Calu3 (cell line): Measurements from ENCODE around the gene MRPL54. TPM values are rescaled to one million over a fixed set of nuclear protein-coding genes. Genes with fewer than 3 reads are reported as not detected.

Source experiments
- BruUV-seq: library from RNA; stranded (reverse); fragments of 400-500 nt; replicated peaks from 2 replicates; lab custom pipeline; 2021; lab: Mats Ljungman, UMichigan
- CTCF ChIA-PET: fragments of 300-600 bp; sonication (Branson Sonifier 250); formaldehyde crosslinking; loops from one replicate; lab custom pipeline; 2022; ENCODE audit warnings: antibody characterized with exemption; lab: Charles Lee
- DNase-seq: peaks from one replicate; pipeline ENCODE4 v3.0.0; 2022
- H3K27ac Mint-ChIP-seq: one replicate; pipeline ENCODE4 v1.8.0; 2022; ENCODE audit warnings: mixed read lengths; ENCODE audit not compliant: unreplicated experiment
- H3K27me3 Mint-ChIP-seq: one replicate; pipeline ENCODE4 v1.8.0; 2022; ENCODE audit warnings: mixed read lengths; ENCODE audit not compliant: unreplicated experiment
- H3K36me3 Mint-ChIP-seq: one replicate; pipeline ENCODE4 v1.8.0; 2022; ENCODE audit warnings: mild to moderate bottlenecking, moderate library complexity, mixed read lengths; ENCODE audit not compliant: insufficient read depth, unreplicated experiment
- H3K4me1 Mint-ChIP-seq: one replicate; pipeline ENCODE4 v1.8.0; 2022; ENCODE audit warnings: mild to moderate bottlenecking, low read depth, mixed read lengths; ENCODE audit not compliant: unreplicated experiment
- H3K4me3 Mint-ChIP-seq: one replicate; pipeline ENCODE4 v1.8.0; 2022; ENCODE audit warnings: mild to moderate bottlenecking, low read depth, moderate library complexity, mixed read lengths; ENCODE audit not compliant: unreplicated experiment
- H3K9me3 Mint-ChIP-seq: one replicate; pipeline ENCODE4 v1.8.0; 2022; ENCODE audit warnings: low read depth, mixed read lengths; ENCODE audit not compliant: unreplicated experiment
- CTCF ChIP-seq: fragments of 200-600 bp; IDR thresholded peaks from one replicate; pipeline ENCODE4 v1.8.0; 2022; ENCODE audit warnings: antibody characterized with exemption; ENCODE audit not compliant: unreplicated experiment
- intact Hi-C: fragments of 100-400 bp; cut with micrococcal nuclease; formaldehyde crosslinking; loops from one replicate; pipeline ENCODE4 v1.10.0; 2022; ENCODE audit not compliant: unreplicated experiment
- total RNA-seq: library from RNA; stranded (reverse); gene quantifications from 2 replicates; pipeline ENCODE4 v1.2.3, GENCODE V29; 2022

The MRPL54 gene
- total RNA-seq, 1 experiment from 2014 or later, result 26.1 TPM

GRCh38 chr19:3737487-3738205, 24.8 kb upstream of the MRPL54 start:
- Mint-ChIP-seq H3K36me3 (peaks cover 35% of the 10 kb centered on the region), H3K27me3 (no peaks in the 10 kb centered on the region), H3K4me3 (no peak overlapping the region), H3K4me1 (no peaks in the 10 kb centered on the region), H3K27ac (no peak overlapping the region), H3K9me3 (no peaks in the 10 kb centered on the region)
- no peak for DNase-seq
- TF ChIP-seq CTCF, result no peak
- CTCF ChIA-PET, result no interaction called here
- BruUV-seq, result no TSS peak
- intact Hi-C loops, result no loop called here

GRCh38 chr19:3738477-3739220, 23.8 kb upstream of the MRPL54 start:
- intact Hi-C loops, result no loop called here
- Mint-ChIP-seq H3K27ac (no peak overlapping the region), H3K4me1 (no peaks in the 10 kb centered on the region), H3K4me3 (no peak overlapping the region), H3K27me3 (no peaks in the 10 kb centered on the region), H3K9me3 (no peaks in the 10 kb centered on the region), H3K36me3 (peaks cover 33% of the 10 kb centered on the region)
- BruUV-seq, result no TSS peak
- no peak for DNase-seq
- TF ChIP-seq CTCF, result no peak
- CTCF ChIA-PET, result no interaction called here

- H3K4me1 Mint-ChIP-seq, result no peaks in the 10 kb centered on the region
- no peak for TF ChIP-seq CTCF
- peaks cover 33% of the 10 kb centered on the region for H3K36me3 Mint-ChIP-seq
- no peaks in the 10 kb centered on the region for H3K9me3 Mint-ChIP-seq
- H3K27ac Mint-ChIP-seq, result no peak overlapping the region
- intact Hi-C loops, result no loop called here
- DNase-seq, result no peak
- H3K27me3 Mint-ChIP-seq, result no peaks in the 10 kb centered on the region
- no TSS peak for BruUV-seq
- no peak overlapping the region for H3K4me3 Mint-ChIP-seq
- CTCF ChIA-PET, result no interaction called here
Measured at GRCh38 chr19:3740431-3740830, 22.1 kb upstream of the MRPL54 start.

GRCh38 chr19:3743486-3743885, 19.0 kb upstream of the MRPL54 start:
- BruUV-seq, result no TSS peak
- no peaks in the 10 kb centered on the region for H3K27me3 Mint-ChIP-seq
- H3K27ac Mint-ChIP-seq, result no peak overlapping the region
- DNase-seq, result no peak
- H3K9me3 Mint-ChIP-seq, result no peaks in the 10 kb centered on the region
- H3K4me1 Mint-ChIP-seq, result no peaks in the 10 kb centered on the region
- no peak for TF ChIP-seq CTCF
- no peak overlapping the region for H3K4me3 Mint-ChIP-seq
- CTCF ChIA-PET, result no interaction called here
- intact Hi-C loops, result no loop called here
- peaks cover 30% of the 10 kb centered on the region for H3K36me3 Mint-ChIP-seq
